ENCODE measurements around the gene BRINP1.

Gene BRINP1

GRCh38 chr9:119195521-119195920, 173.7 kb downstream of the BRINP1 start:
- no peak for DNase-seq (ENCODE audit: low read depth)
- TF ChIP-seq CTCF (conservative IDR thresholded peaks at IDR 0.05; ENCODE audit: low read length) = no peak
- H3K4me3 ChIP-seq (ENCODE audit: low read length) = no peak overlapping the region

- DNase-seq (ENCODE audit: low read depth) = no peak
These were observed 183.9 kb downstream of the BRINP1 start for GRCh38 chr9:119185298-119185697.

GRCh38 chr9:119184265-119184936, 184.8 kb downstream of the BRINP1 start:
- no peak for TF ChIP-seq CTCF (conservative IDR thresholded peaks at IDR 0.05; ENCODE audit: low read length)
- no peak for DNase-seq (ENCODE audit: low read depth)
- H3K4me3 ChIP-seq (ENCODE audit: low read length) = no peak overlapping the region

More at GRCh38 chr9:119185298-119185697, 183.9 kb downstream of the BRINP1 start:
- H3K4me3 ChIP-seq (ENCODE audit: low read length) = no peak overlapping the region
- TF ChIP-seq CTCF (conservative IDR thresholded peaks at IDR 0.05; ENCODE audit: low read length) = no peak

GRCh38 chr9:119181561-119181960, 187.7 kb downstream of the BRINP1 start:
- no peak overlapping the region for H3K4me3 ChIP-seq (ENCODE audit: low read length)
- TF ChIP-seq CTCF (conservative IDR thresholded peaks at IDR 0.05; ENCODE audit: low read length) = no peak
- no peak for DNase-seq (ENCODE audit: low read depth)

- H3K4me3 ChIP-seq (ENCODE audit: low read length) = no peak overlapping the region
- no peak for DNase-seq (ENCODE audit: low read depth)
- TF ChIP-seq CTCF (conservative IDR thresholded peaks at IDR 0.05; ENCODE audit: low read length) = no peak
These were observed 188.3 kb downstream of the BRINP1 start for GRCh38 chr9:119180897-119181296.

- no peak for TF ChIP-seq CTCF (conservative IDR thresholded peaks at IDR 0.05; ENCODE audit: low read length)
- no peak overlapping the region for H3K4me3 ChIP-seq (ENCODE audit: low read length)
- no peak for DNase-seq (ENCODE audit: low read depth)
These were observed 189.5 kb downstream of the BRINP1 start for GRCh38 chr9:119179701-119180100.

- no peak for TF ChIP-seq CTCF (conservative IDR thresholded peaks at IDR 0.05; ENCODE audit: low read length)
These were observed 192.0 kb downstream of the BRINP1 start for GRCh38 chr9:119177196-119177595.

More at GRCh38 chr9:119177196-119177595, 192.0 kb downstream of the BRINP1 start:
- no peak overlapping the region for H3K4me3 ChIP-seq (ENCODE audit: low read length)
- DNase-seq (ENCODE audit: low read depth) = no peak
